NCI-H1092 (cell line): Measurements from ENCODE around the gene SLC16A9.

Source experiments
- DNase-seq: peaks from one replicate; lab custom pipeline; 2025; lab: John Stamatoyannopoulos, UW

SLC16A9 gene

GRCh38 chr10:59718257-59718656, 8.6 kb upstream of the SLC16A9 start:
- DNase-seq = no peak

- DNase-seq = no peak
Observed at GRCh38 chr10:59713196-59713821, 3.7 kb upstream of the SLC16A9 start.

GRCh38 chr10:59711871-59712494, 2.3 kb upstream of the SLC16A9 start:
- no peak for DNase-seq

DNA sequence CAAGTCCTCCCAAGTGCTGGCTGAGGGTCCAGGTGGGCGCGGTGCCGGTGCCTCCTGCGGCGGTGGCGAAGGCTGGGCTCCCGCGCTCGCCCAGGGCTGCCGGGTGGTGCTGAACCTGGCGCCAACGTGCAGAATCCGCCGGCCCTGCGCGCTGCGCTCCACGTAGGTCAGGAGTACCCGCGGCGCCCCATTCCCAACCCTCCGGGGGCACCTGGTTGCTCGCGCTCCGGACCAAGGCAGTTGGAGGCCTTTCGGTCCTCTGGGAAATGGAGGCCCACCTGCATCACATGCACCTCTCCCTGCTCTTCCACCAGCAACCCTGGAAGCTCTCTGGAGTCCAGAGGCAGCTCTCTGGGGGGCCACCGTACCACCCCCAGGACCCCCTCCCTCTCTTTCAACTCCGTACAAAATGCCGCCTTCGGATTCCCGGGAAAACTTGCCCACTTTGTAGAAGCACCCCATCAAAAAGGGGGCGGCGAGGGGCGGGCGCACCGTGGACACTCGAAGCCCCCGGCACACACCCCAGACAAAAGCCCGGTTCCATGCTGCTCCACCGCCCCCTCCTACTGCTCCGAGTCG, 745 bp downstream of the SLC16A9 start:
- DNase-seq = peak; percentile 7

DNA sequence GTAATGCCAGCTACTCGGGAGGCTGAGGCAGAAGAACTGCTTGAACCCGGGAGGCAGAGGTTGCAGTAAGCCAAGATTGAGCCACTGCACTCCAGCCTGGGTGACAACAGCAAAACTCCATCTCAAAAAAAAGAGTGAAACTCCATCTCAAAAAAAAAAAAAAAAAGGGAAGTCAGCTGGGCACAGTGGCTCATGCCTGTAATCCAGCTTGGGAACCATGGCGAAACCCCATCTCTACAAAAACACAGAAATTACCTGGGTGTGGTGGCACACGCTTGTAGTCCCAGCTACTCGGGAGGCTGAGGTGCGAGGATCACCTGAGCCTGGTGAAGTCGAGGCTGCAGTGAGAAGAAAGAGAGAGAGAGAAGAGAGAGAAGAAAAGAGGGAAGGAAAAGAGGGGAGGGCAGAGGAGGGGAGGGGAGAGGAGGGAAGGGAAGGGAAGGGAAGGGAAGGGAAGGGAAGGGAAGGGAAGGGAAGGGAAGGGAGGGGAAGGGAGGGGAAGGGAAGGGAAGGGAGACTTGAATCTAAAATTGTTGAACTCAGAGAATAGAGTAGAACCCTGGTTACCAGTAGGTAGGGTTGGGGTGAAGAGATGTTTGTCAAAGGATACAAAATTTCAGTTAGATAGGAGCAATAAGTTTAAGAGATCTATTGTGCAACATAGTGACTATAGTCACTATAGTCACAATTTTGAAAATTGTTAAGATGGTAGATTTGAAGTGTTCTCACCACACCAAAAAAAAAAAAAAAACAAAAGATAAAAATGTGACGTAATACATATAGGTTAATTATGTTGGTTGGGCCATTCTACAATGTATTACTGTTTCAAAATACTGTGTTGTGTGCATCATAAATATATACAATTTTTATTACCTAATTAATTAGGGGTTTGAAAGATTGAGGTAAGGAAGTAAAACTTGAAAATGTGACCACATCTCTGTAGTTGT, 2.5 kb downstream of the SLC16A9 start:
- DNase-seq = no peak

DNA sequence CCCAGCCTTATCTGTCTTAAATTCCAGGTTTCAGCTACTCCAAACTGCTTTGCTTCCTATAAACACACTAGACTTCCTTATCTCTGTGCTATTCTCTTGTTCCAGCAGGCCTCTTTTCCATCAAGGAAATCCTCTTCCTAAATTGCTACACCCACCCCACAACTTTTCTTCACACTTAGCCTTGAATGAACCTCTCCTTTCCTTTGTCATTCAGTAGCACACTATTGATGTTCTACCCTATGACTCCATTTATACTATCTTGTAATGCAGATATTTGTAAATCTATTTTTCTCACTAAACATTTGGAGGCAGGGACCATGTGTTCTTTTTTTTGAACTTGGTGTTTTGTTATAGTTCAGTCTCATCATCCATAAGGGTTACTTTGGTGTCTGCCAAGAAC, 3.7 kb downstream of the SLC16A9 start:
- DNase-seq = no peak

- DNase-seq = no peak
Observed at GRCh38 chr10:59704630-59705029, 5.0 kb downstream of the SLC16A9 start.

DNA sequence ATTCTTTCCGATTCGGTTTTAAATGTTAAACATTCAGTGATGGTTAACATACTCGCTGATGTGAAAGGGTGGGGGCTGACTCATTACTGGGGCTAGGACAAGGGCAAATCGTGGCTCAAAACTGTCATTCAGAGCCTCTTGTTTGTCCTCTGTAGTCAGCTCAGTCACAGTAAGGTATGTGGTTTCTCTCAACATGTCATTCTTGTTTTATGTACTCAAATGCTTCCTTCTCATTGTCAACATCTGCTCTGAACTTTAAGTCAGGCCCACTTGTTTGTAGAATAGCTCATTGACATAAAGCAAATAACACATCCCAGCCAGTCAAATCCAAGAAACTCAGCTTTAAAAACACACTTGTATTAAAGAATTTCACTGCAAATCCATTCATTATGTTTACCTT, 7.3 kb downstream of the SLC16A9 start:
- no peak for DNase-seq

DNA sequence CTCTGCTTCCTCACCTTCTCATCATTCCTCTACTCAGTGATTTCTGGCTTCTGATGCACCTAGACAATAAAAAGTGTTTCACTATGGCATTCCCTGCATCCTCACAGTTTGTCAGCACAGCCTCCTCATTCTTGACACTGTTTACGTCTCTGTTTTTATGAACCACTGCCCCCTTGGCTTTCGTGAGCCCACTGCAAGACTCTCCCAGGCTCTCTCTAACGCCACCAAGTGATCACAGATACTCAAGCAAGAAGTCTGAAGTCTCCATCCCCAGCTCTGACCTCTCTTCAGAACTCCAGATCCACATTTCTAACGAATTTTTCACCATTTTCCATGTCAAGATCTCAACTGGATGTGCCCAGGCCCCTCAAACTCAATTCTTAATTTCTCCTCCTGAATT, 8.9 kb downstream of the SLC16A9 start:
- no peak for DNase-seq

DNA sequence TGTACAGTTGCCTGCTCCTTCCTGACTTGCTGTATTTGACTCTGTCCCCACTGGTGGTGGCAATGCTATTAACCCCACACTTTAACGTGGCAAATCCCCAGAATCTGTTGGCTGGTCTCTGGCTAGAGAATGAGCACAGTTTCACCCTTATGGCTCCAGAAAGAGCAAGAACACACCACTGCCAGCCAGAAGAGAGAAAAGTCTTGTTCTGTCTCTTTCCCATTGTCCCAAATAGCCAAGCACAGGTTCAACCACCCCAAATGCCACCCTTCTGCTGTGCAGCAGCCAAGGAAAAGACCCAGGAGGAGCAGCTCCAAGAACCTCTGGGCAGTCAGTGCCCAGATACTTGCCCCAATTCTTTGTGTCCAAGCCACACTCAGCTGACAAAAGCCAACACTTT, 11.3 kb downstream of the SLC16A9 start:
- DNase-seq = no peak

DNA sequence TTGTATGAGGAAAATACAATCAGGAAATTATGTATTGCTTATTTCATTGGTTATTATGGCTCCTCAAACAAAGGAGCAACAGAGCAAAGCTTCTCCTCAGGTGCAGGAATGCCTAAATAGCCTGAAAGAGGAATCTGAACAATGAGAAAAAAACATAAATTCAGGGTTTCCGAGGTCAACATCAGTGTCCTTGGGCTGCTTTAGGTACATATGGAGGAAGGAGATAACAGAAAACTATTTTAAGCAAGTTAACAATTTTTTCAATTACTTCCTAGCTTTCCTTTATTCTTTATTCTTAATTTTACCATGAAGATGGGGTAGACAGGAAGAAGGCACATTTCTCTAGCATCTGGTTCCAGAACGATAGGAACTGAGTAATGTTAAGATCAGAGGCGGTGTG, 14.0 kb downstream of the SLC16A9 start:
- no peak for DNase-seq

GRCh38 chr10:59694936-59695335, 14.7 kb downstream of the SLC16A9 start:
- no peak for DNase-seq

DNA sequence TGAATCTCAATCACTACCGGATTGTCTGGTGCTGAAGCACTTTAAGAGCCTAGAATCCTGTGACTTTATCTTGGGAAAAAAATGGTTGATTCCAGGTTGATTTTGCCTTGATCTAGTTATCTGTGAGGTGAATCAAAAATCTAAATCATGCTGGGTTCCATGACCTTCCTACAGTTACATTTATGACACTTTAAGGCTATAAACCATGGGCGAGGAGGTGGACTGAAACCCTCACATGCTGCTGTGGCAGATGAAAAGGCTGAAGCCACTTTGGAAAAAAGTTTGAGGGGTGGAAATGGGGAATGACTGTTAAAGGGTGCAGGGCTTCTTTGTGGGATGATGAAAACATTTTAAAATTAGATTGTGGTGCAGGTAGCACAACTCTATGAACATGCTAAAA, 17.5 kb downstream of the SLC16A9 start:
- DNase-seq = no peak

GRCh38 chr10:59688921-59689351, 20.7 kb downstream of the SLC16A9 start:
- DNase-seq = no peak

DNA sequence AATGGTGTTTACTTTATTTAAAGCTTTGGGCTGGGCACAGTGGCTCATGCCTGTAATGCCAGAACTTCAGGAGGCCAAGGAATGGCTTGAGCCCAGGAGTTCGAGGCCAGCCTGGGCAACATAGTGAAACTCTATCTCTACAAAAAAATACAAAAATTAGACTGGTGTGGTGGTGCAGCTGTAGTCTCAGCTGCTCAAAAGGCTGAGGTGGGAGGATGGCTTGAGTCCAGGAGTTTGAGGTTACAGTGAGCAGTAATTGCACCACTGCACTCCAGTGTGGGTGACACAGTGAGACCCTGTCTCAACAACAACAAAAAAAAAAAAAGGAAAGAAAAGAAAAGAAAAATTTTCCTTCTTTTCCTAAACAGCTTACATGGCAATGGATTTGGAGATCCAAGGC, 22.0 kb downstream of the SLC16A9 start:
- DNase-seq = no peak

DNA sequence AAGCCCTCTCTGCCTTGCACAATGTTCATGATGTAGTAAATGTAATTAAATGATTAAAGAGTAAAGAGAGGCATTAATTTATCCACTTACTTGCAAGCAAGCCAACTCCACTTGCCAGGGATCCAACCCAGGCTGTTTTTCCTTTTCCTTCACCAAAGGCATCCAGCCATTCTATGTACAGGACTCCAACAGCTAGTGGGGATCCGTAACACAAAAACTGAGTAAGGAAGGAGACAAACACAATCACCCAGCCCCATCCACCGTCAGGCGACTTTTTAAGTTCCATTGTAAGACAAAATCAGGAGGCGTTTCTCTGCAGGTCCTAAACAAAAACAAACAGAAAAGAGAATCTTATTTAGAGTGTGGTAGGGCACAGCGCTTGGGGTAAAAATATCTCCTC, 25.6 kb downstream of the SLC16A9 start:
- no peak for DNase-seq

DNA sequence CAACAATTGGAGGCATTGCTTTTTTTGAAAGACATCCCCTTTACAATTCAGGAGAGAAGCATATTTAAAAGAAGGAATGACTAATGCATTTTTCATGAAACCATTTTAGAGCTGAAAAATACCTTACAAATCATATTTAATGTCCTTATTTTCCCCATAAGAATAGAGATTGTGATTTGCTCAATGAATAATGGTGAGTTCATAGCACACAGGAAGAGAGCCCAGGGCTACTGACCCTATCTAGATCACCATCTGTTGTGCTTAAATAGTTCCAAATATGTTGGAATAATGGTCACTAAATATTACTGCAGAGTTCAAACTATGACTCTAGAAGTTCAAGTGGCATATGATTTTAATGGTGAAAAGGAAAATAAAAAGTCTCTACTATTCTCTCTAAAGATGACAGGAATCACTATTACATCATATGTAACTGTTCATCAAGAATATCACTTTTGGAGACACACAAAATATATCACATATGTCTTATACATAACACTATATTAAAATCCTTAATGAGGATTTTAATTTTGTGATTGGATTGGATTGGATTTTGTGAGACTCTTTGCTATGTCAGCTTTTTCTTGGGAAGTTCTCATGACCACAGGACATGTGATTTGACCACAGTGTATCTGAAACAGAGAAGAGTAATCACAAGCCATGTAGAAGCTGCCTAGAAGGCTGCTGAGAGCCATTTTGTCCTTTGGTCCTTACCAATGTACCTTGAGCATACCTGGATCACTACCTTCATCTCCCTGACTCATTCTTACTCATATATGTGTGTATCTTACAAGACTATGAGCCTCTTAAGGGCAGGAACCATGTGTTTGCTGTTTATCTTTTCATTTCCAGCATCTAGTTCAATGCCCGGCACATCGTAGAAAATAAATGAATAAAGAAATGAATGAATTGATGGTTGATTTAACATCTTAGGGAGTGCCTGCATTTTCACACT, 26.4 kb downstream of the SLC16A9 start:
- DNase-seq = no peak

DNA sequence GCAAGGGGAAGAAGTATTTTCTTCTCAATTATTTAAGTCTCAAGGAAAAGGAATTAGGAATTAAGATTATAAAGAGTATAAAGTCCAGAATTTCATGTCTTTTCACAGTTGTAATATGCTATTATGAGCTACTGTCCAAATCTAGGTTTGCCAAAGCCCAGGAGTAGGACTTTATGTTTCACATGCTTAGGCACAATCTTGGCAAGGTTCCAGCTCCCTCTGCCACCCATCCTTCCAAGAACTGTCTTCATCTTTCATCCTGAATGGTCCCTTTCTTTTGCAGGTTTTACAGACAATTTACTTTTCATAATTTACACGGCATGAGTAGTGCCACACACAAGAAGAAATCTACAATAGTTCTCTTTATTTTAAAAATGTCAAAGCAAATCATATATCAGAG, 29.5 kb downstream of the SLC16A9 start:
- no peak for DNase-seq

GRCh38 chr10:59678884-59679301, 30.8 kb downstream of the SLC16A9 start:
- DNase-seq = no peak

DNA sequence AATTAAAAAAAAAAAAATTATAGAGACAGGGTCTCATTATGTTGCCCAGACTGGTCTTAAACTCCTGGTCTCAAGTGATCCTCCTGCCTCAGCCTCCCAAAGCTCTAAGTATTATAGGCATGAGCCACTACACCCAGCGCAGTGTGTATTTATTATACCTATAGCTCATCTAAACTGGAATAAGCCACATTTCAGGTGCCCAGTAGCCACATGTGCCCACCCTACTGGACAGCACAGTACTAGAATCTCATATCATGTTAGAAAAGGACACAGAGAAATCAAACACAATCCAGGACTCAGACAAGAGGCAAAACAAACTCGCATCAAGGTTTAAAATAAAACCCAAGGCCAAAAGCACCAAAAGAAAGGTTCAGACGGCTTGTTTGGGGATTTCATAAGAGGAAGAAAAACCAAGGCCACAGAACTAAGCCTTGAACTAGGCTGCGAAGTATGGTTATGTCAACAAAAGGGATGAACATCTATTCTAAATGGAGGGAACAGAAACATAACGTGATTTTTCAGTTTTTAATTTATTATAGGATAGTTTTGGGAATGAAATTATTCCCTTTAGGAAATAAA, 32.3 kb downstream of the SLC16A9 start:
- no peak for DNase-seq

DNA sequence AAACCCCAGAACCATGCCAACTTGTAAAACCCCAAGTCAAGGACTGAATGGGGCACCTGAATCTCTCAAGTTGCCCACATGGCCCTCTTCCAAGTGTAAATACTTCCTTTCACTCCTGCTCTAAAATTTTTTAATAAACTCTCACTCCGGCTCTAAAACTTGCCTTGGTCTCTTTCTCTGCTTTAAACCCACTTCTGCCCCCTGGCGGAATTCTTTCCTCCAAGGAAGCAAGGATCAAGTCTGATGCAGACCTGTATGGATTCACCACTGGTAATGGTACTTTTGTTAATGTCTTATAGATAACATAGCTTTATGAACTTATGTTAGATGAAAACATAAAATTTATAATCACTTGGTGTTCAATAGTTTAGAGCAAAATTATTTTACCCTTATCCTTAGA, 33.8 kb downstream of the SLC16A9 start:
- no peak for DNase-seq
